Stimulated activated CD4-positive, alpha-beta T cell treated with anti-CD3 and anti-CD28 coated beads, Interleukin-4, amount 100 ng/mL, for 4 hours (primary cell): ENCODE data around the gene UBXN1.
"Not testable (repeated sequence)": the region's sequence is repeated elsewhere in the genome, so short reads cannot be mapped to it uniquely, and the experiment has no call there.

Experiments used
- DNase-seq, 2 experiments: peaks; one replicate each; pipeline ENCODE4 v3.0.0-alpha.2; 2020

The UBXN1 gene

DNA sequence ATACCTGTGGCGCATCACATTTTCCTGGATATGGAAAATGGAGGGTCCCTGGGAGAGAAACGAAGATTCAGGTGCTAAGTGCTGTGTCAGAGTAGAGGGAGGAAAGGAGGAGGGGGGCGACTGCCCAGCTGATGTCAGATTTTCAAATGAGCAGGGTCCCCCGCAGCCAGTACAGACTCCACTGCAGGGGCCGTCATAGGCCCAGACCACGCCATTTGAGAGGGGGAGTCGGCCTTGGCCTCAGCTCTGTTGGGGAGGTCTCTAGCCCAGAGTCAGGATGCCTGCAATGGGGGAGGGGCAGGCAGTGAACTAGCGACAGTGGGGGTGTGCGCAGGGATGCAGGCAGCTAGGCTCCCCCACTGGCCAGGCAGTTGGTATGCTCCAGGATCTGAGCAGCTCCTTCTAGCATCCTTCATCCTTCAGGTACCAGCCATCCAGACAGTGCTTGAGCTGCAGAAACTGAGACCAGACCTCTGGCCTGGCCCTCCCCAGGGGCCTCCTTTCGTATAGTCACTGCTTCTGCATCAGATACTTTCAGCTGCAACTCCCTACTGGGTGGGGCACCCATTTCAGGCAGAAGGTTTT is 28.5 kb upstream of the UBXN1 start, which contains the start of the genes BSCL2 and GNG3:
BSCL2 (minus strand) TSS at position 148 of the 585 bp plus-strand sequence. CDS start 229 bp downstream, outside the sequence.
GNG3 (plus strand) TSS at position 400 of the 585 bp plus-strand sequence. CDS start 620 bp downstream, outside the sequence.
- no peak for DNase-seq

DNA sequence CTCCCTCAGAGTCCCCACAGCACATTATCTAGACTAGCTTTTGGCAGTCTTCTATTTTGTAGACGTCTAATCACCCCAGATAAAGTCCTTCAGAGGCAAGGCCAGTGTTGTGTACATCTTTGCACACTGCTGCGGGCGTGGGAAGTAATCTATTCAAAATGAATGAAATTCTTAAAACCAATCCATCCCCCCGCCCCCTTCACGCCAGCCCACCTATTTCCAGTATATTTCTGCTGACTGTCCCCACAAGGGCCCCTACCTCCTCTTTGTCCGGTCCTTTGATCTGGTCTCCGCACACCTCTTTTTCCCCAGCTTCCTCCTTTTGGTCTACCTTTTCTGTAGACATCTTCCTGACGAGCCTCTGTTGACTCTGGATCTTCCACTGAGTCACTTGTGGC is 28.0 kb upstream of the UBXN1 start:
- no peak for DNase-seq

DNA sequence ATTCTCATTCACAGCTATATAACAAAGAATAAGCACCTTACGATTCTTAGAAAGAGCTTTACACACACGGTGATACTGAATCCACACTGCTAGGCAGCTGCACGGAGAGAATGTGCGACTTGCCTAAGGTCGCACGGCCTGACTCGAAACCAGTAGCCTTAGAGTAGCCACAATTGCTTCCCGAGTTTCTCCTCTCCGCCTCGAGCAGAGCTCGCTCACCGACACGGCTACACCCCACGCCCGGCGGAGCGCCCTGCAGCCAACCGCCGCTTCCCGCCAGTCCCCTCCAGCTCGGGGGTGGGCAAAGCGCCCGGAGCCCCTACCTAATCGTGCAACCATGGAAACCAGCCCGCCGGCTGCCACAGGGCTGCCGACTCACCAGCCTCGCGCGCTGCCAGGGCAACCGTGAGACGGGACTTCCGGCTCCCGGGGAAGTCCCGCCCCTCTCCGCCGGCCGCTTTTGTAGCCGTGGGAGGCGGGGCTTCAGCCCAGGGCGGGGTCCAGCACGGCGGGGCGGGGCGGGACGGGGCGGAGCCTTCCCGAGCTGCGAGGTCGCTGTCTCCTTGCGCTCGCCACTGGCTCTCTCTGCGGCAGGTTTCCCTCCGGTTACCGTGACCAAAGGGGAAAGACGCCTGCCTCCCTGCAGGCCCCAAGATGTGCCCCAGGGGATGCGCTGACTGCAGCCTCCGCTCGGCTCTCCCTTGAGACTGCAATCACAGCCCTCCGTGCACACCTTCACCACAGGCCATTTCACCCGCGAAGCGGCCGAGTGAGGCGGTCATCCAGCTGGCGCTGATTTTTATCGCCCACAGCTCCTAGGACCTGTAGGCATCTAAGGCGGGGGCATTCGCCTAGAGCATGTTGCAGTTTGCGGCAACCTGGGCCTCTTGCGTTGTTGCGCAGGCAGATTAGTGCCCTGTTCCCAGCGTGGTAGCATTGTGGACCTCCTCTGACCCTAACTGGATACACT is 27.3 kb upstream of the UBXN1 start:
- peak; percentile 92 to 96 for DNase-seq

DNA sequence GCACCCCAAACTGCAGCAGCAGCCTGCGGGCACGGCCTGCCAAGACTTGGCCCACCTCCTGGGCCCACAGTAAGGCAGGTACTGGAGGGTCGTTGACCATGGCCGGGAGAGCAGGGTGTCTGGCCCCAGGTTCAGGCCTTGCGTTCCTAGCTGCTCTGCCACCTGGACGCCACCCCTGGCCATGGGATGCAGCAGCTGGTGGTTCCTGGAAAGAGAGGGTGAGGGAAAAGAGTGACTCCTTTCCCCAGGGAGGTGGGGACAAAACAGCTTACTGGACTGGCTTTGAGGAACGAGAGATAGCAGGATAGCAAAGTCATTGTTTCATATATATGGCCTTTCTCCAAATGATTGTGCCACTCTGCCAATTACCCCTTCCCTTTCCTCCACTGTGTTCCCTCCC is 26.5 kb upstream of the UBXN1 start:
- DNase-seq = no peak

DNA sequence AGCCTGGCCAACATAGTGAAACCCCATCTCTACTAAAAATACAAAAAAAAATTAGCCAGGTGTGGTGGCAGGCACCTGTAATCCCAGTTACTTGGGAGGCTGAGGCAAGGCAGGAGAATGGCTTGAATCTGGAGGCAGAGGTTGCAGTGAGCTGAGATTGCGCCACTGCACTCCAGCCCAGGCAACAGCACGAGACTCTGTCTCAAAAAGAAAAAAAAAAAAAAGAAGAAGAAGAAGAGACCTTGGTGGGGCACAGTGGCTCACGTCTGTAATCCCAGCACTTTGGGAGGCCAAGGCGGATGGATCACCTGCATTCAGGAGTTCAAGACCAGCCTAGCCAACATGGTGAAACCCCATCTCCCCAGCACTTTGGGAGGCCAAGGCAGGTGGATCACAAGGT is 25.0 kb upstream of the UBXN1 start:
- not testable (repeated sequence) for DNase-seq

DNA sequence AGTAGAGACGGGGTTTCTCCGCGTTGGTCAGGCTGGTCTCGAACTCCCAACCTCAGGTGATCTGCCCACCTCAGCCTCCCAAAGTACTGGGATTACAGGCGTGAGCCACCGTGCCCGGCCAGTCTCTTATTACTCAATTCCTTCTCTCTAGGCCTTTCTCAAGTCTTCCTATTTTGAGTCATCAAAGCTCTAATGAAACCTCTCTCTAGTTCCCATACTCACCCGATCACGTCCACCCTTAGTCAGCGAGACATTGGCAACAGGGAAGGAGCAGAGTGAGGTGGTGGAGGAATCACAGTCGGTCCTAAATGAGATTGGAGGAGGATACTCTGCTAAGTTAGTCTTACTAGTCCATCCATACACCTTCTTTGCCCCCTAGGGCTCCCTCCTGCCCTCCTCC is 23.4 kb upstream of the UBXN1 start:
- no peak for DNase-seq

DNA sequence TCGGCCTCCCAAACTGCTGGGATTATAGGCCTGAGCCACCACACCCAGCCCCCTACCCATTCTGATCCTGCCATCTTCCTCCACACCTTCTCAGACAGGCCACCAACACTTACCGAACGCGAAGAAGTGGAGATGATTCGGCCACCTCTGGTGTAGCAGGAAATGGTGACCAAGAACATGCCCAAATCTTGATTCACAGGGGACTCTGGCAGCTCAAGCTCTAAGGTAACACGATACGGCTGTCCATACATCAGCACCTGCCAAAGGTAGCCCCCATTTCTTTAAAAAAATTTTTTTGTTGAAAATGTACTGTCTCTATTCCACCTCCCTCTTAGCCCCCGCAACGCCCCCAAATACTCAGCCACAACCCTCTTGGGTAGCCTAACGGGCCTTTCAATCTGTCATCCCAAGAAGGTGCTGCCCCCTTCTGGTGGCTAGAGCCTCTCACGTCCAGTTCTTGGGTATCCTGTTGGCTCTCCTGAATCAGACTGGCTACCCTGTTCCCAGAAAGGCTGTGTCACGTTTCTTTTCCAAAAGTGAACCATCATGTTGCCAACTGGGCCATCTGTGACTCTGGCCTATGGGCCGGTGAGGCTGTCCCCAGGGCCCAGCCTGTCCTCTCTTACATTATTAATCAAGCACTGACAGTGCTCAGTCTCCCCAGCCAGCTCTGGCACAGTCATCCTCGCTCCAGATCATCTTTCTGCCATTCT is 15.7 kb upstream of the UBXN1 start:
- DNase-seq = peak; percentile 69 to 74

DNA sequence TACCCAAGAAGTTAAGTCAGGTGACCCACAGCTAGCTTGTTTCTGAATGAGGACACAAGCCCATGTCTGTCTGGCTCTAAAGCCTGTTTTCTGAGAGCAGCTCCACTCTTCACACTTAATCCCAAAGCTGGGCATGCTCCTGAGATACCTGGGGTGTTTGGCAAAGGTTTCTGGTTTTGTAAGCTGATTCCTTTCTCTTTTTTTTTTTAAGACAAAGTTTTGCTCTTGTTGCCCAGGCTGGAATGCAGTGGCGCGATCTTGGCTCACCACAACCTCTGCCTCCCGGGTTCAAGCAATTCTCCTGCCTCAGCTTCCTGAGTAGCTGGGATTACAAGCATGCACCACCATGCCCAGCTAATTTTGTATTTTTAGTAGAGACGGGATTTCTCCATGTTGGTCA is 14.8 kb upstream of the UBXN1 start:
- not testable (repeated sequence) for DNase-seq

DNA sequence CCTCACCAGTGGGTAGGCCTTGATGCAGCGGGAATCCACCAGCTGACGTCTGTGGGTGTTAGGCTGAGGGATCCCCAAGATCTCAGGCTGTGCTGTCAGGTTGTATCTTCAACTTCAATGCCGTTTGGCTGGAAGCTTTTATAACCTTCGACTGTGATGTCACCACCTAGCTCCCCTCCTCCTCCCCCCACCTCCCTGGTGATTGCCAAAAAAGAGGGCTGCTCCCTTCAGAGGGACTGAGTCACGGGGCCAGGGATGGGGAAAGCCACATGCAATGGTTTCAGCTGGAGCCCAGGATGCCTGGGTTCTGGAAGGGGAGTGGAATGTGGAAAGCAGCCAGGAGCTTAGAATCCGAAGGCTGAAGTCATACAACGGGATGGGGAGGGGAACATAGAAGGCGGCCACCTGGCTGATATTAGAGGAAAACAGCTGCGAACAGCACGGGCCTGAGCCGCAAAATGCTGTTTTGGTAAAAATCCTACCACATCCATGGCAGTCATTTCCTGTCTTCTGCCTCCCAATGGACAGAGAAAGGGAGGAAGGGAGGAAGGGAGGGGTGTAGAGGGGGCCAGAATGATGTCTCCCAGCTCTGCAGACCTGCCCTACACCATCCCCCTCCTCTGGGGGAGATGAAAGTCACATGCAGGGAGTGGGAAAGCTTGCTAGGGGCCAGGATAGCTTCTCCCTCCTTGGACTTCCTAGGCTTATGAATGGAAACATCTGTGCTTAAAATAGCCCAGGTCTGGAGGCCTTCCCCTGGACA is 10.7 kb upstream of the UBXN1 start, which contains the start of gene LRRN4CL:
LRRN4CL (minus strand) TSS at position 110 of the 763 bp plus-strand sequence. CDS start 1,022 bp downstream, outside the sequence.
- DNase-seq = no peak

DNA sequence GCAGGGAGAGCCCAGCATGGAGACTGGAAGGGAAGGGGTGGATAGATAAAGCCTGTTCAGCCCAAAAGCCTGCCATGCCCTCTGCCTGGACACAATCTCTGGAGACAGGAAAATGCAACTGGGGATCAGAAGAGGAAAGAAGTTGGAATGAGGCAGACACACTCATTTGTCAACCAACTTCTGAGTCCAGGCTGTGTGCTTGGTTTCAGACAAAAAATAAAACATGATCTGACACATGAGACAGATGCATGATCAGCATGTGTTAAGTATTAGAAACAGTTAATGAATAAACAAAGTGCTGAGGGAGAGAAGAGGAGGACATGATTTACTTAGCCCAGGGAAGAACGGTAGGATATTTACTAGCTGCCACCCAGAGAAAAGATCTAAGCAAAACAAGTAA is 9.6 kb upstream of the UBXN1 start:
- no peak for DNase-seq

DNA sequence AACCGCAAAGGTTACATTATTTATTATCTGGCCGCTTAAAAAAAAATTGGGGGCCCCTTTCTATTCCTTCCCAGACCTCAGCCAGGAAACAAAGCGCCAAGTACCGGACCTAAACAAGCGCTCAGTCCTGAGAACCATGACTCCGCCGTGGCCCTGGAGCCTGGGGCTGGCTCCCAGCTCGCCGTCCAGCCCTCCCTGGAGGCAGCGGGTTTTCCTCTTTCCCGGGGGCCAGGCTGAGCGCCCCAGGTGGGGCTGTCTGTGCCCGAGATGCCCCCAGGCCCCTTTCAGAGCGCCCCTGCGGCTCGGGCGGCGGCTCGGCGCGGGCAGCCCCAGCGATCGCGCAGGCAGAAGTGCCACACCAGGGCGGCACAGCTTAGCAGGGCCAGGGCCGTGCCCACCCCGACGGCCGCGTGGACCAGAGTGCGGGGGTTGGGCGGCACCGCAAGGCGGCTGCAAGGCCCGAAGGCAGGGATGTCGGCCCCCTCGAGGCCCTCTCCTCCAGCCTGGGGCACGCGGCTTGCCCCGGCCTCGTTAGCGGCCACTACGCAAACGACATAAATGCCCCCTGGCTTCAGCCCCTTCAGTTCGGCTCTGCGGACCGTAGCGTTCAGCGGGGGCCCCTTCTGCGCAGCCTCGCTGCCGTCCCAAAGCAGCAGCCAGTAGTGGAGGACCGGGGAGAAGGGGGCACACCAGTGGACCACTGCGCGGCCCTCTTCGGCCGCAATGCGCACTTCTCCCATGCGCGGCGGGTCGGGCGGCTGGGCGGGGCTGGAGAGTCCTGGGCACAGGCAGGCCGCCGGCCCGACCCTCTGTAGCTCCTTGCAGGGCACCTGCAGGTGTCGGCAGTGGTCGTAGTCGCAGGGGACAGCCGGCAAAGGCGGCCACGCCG is 8.9 kb upstream of the UBXN1 start:
- no peak for DNase-seq

DNA sequence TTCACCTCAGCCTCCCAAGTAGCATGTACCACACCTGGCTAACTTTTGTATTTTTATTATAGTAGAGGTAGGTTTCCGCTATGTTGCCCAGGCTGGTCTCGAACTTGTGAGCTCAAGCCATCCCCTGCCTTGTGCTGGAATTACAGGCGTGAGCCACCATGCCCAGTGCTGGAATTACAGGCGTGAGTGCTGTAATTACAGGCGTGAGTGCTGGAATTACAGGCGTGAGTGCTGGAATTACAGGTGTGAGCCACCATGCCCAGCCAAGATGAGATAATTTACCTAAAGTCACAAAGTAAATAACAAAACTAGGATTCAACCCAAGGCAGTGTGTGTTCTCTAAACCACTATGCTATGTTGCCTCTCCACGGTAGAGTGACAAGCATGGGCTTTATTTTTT is 3.6 kb upstream of the UBXN1 start:
- DNase-seq = no peak

DNA sequence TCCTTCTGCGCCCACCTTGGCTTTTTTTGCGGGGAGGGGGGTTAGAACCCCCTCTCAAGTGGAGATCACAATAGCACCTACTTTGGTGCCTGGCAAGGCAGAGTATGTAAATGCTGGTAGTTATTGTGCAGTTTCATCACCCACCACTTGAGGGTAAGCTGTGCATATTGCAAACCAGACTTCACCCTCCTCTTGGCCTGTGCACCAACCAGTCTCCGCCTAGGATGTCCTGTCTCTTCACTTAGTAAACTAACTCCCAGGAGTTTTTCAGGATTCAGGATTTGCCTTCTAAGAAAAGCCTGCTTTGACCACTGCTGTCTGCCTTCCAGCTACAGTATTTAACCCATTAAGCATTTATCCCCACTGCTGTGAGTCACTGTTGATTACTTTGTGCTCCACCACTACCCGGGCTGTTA is 2.0 kb upstream of the UBXN1 start:
- DNase-seq = no peak

DNA sequence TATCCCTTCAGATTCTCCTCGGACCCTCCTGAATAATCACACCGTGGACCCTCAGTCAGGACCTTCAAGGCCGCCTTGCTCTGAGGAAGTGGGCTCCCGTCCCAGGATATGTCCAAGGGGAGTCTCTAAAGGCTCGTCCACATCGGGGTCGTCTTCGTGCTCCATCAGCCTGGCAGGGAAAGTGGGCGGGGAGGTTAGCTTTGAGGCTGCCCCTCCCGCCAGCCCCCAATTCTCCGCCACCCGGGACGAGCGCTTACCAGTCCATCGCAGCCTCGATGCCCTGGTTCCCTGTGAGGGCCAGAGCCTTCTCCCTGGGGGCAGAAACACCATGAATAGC is 472 bp downstream of the UBXN1 start:
- no peak for DNase-seq

DNA sequence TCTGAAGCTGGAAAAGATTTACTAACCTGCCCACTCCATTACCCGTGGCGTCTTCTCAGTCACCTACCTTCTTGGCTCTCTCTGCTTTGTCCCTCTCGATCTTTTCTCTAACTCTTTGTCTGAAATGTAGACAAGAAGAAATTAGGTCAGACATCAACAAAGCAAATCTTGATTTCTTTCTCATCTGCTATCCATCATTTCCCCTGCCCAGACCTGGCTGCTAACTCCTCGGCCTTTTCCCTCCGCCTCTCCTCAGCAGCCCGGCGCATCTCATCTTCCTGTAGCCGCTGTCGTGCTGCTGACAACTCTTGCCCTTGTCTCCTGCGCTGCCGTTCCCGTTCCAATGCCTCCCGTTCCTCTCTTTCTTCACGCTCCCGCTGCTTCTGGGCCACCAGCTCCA is 1.2 kb downstream of the UBXN1 start:
- DNase-seq = no peak

DNA sequence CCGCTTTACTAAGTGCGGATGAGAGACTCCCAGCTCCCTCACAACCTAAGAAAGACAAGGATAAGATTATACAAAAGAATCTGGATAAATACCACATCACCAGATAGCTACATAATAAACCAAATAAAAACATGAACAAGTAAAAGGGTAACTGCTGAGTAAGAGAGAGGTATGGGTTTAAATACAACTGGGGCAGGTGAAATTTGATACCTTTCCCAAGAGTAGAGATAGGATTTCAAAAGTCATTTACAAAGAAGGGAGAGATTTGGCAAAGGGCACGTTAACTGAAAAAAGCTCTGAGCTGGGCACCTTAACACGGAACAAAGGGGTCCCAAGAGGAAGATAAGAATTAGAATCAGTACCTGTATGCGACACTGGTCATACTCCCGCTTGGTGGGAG is 1.7 kb downstream of the UBXN1 start:
- DNase-seq = no peak

DNA sequence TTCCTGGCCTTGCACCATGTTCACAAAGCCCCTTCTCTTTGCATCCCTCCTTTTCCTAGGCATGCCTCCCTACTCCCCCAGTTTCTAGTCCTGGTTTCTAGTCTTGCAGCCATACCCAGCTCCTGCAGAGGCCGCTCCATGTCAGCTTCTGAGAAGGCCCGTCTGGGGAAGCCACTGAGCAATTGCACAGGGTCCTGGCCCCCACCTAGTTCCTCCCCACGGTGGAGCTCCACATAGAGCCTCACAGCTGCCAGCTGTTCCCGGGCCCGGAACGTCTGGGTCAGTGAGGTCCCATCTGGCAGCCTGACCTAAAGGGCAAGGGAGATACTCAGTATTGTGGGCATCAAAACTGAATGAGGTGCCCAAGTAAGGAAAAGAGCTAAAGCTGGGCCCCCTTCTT is 2.2 kb downstream of the UBXN1 start:
- no peak for DNase-seq

DNA sequence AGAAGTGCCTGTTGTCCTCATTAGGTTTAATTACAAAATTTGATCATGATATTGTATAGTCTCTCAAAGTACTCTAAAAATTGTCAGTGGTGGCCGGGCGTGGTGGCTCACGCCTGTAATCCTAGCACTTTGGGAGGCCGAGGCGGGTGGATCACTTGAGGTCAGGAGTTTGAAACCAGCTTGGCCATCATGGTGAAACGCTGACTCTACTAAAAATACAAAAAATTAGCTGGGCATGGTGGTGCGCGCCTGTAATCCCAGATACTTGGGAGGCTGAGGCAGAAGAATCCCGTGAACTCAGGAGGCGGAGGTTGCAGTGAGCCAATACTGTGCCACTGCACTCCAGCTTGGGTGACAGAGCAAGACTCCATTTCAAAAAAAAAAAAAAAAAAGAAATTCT is 3.5 kb downstream of the UBXN1 start:
- DNase-seq = not testable (repeated sequence)

DNA sequence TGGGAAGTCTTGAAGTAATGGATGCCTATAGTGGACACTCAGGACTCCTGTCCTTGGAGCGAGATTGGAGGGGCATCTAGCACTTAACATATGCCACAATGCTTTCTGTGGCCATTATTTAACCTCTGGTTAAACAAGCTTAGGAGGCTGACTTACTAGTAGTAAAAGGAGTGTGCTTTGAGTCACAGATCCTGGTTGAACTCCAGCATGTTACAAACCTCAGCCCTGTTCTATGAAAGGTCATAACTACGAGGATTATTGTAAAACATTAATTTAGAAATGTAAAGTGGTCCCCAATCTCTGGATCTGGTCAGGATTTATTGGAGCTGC is 5.7 kb downstream of the UBXN1 start:
- no peak for DNase-seq

DNA sequence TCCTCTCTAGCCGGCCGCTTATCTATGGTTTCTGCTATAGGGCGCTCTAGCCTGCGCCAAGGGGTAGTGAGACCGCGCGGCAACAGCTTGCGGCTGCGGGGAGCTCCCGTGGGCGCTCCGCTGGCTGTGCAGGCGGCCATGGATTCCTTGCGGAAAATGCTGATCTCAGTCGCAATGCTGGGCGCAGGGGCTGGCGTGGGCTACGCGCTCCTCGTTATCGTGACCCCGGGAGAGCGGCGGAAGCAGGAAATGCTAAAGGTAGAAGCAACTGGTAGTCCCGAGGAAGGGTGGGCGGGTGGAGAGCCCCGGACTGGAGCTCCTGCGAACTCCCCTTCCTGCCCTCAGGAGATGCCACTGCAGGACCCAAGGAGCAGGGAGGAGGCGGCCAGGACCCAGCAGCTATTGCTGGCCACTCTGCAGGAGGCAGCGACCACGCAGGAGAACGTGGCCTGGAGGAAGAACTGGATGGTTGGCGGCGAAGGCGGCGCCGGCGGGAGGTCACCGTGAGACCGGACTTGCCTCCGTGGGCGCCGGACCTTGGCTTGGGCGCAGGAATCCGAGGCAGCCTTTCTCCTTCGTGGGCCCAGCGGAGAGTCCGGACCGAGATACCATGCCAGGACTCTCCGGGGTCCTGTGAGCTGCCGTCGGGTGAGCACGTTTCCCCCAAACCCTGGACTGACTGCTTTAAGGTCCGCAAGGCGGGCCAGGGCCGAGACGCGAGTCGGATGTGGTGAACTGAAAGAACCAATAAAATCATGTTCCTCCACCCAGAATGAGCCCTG is 7.1 kb downstream of the UBXN1 start, which contains the start of the genes LBHD1 and UQCC3:
LBHD1 (minus strand) TSS at position 660 of the 782 bp plus-strand sequence. CDS start 2,236 bp downstream, outside the sequence.
UQCC3 (plus strand) TSS at position 66 of the 782 bp plus-strand sequence; CDS start at position 139, 73 bp downstream.
- DNase-seq = peak; percentile 72 to 75

DNA sequence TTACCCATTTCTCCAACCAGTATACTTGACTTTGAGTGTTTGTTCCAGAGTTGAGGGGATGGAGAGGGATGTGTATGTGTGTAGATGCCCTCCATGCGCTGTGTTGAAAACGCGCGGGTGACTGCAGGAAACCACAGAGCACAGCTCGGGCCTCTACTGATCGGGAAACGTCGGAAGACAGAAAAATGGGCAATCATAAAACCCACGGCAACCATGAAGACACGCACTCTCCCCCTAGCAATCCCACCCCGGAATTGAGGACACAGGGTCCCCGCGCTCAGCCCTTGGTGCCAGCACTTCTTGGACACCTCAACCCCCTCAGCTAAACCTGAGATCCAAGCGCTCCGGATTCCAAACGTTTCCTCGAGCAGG is 7.7 kb downstream of the UBXN1 start:
- no peak for DNase-seq
